Esophagus muscularis mucosa (tissue), 4 donors: ENCODE measurements around the gene C1QB. TPM values are rescaled to one million over a fixed set of nuclear protein-coding genes. Genes with fewer than 3 reads are reported as not detected.

Experiments used
- DNase-seq: peaks from one replicate; pipeline ENCODE4 v3.0.0-alpha.2; 2017; ENCODE audit errors: extremely low spot score
- H3K27ac ChIP-seq, 4 donors: fragments of 200-600 bp; sonication (generic); replicated peaks in 1 of 4; 1 replicate in 3 of 4; 2 replicates in 1 of 4; pipeline ENCODE4 v1.5.1; 2016 to 2019; ENCODE audit warnings: mild to moderate bottlenecking in 1 of 4
- H3K27me3 ChIP-seq, 4 donors: fragments of 200-600 bp; sonication (generic); one replicate each; pipeline versions ENCODE4 v1.5.1 to v1.6.0; 2016 to 2019
- H3K36me3 ChIP-seq, 4 donors: fragments of 200-600 bp; sonication (generic); one replicate each; pipeline ENCODE4 v1.5.1; 2016 to 2019
- H3K4me1 ChIP-seq, 4 donors: fragments of 200-600 bp; sonication (generic); one replicate each; pipeline ENCODE4 v1.5.1; 2016 to 2019
- H3K4me3 ChIP-seq, 4 donors: fragments of 200-600 bp; sonication (generic); 1 replicate in 2 of 4; 2 replicates in 2 of 4; pipeline ENCODE4 v1.5.1; 2016 to 2019; ENCODE audit warnings: mild to moderate bottlenecking in 4 of 4, moderate library complexity in 1 of 4
- H3K9me3 ChIP-seq, 4 donors: fragments of 200-600 bp; sonication (generic); 1 replicate in 3 of 4; 2 replicates in 1 of 4; pipeline ENCODE4 v1.5.1; 2016 to 2019
- EP300 ChIP-seq: sonication (generic); formaldehyde crosslinking; IDR thresholded peaks from one replicate; pipeline ENCODE4 v1.6.1; 2017; ENCODE audit warnings: antibody characterized with exemption
- POLR2A ChIP-seq: fragments of 450-650 bp; IDR thresholded peaks from one replicate; pipeline ENCODE4 v1.6.1; 2017; ENCODE audit warnings: antibody characterized with exemption, moderate library complexity, mild to moderate bottlenecking, low read depth
- POLR2AphosphoS5 ChIP-seq, 2 donors: sonication (generic); formaldehyde crosslinking; IDR thresholded peaks; one replicate each; pipeline ENCODE4 v1.6.1; 2017; ENCODE audit warnings: antibody characterized with exemption in 2 of 2
- WGBS: methylation state at CpG from one replicate; pipeline ENCODE4 v1.1.5; 2018; 5-methylcytosine and 5-hydroxymethylcytosine counted together
- intact Hi-C: fragments of 100-400 bp; cut with DNase I; formaldehyde crosslinking; loops from one replicate; pipeline ENCODE4 v1.15.1; 2023
- total RNA-seq, 4 donors: library from RNA; depleted of rRNA; stranded (reverse); fragments of >200 nt; gene quantifications; one replicate each; pipeline versions ENCODE4 v1.1.0 to v1.2.1, GENCODE V29; 2016
- TF ChIP-seq, protein P1 (sequence below), 3 experiments: fragments of 200-600 bp in 2 of 3; fragments of 450-650 bp in 1 of 3; sonication (generic) in 2 of 3; IDR thresholded peaks; one replicate each; pipeline ENCODE4 v1.5.1; 2017 to 2019; ENCODE audit warnings: antibody characterized with exemption in 3 of 3, mild to moderate bottlenecking in 2 of 3, moderate library complexity in 1 of 3

C1QB gene
- total RNA-seq, 4 donors from 2014 or later, result 254 to 583 (median 288) TPM

GRCh38 chr1:22677931-22678896, 25.2 kb downstream of the C1QB start:
- no peaks in the 10 kb centered on the region for H3K9me3 ChIP-seq
- H3K27ac ChIP-seq, result no peak overlapping the region
- 77% methylated on average over 13 of the region's 13 CpGs for WGBS
- H3K4me3 ChIP-seq, result no peak overlapping the region
- no peak for TF ChIP-seq EP300
- TF ChIP-seq, protein P1, sequence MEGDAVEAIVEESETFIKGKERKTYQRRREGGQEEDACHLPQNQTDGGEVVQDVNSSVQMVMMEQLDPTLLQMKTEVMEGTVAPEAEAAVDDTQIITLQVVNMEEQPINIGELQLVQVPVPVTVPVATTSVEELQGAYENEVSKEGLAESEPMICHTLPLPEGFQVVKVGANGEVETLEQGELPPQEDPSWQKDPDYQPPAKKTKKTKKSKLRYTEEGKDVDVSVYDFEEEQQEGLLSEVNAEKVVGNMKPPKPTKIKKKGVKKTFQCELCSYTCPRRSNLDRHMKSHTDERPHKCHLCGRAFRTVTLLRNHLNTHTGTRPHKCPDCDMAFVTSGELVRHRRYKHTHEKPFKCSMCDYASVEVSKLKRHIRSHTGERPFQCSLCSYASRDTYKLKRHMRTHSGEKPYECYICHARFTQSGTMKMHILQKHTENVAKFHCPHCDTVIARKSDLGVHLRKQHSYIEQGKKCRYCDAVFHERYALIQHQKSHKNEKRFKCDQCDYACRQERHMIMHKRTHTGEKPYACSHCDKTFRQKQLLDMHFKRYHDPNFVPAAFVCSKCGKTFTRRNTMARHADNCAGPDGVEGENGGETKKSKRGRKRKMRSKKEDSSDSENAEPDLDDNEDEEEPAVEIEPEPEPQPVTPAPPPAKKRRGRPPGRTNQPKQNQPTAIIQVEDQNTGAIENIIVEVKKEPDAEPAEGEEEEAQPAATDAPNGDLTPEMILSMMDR (IDR thresholded peaks at IDR 0.05), result no peak
- TF ChIP-seq POLR2AphosphoS5 (IDR thresholded peaks at IDR 0.05), result no peak
- no peak for TF ChIP-seq POLR2A
- H3K36me3 ChIP-seq, result no peaks in the 10 kb centered on the region
- DNase-seq, result no peak
- peaks cover 0 to 55% (median 8%) of the 10 kb centered on the region in 4 donors for H3K27me3 ChIP-seq
- intact Hi-C loops, result no loop called here
- no peaks in the 10 kb centered on the region for H3K4me1 ChIP-seq

- H3K4me1 ChIP-seq, result peaks cover 0 to 5% (median 3%) of the 10 kb centered on the region in 4 donors
- DNase-seq, result no peak
- intact Hi-C loops, result no loop called here
- H3K36me3 ChIP-seq, result no peaks in the 10 kb centered on the region
- WGBS, result 81% methylated on average over 9 of the region's 9 CpGs
- H3K27me3 ChIP-seq, result peaks cover 0 to 50% (median 0%) of the 10 kb centered on the region in 4 donors
- H3K9me3 ChIP-seq, result no peaks in the 10 kb centered on the region
- TF ChIP-seq POLR2AphosphoS5 (IDR thresholded peaks at IDR 0.05) (no peak), EP300 (no peak), POLR2A (no peak)
- TF ChIP-seq, protein P1 (IDR thresholded peaks at IDR 0.05), result no peak
- no peak overlapping the region for H3K27ac ChIP-seq
- no peak overlapping the region for H3K4me3 ChIP-seq
Observed at GRCh38 chr1:22680726-22681125, 27.7 kb downstream of the C1QB start.

DNA sequence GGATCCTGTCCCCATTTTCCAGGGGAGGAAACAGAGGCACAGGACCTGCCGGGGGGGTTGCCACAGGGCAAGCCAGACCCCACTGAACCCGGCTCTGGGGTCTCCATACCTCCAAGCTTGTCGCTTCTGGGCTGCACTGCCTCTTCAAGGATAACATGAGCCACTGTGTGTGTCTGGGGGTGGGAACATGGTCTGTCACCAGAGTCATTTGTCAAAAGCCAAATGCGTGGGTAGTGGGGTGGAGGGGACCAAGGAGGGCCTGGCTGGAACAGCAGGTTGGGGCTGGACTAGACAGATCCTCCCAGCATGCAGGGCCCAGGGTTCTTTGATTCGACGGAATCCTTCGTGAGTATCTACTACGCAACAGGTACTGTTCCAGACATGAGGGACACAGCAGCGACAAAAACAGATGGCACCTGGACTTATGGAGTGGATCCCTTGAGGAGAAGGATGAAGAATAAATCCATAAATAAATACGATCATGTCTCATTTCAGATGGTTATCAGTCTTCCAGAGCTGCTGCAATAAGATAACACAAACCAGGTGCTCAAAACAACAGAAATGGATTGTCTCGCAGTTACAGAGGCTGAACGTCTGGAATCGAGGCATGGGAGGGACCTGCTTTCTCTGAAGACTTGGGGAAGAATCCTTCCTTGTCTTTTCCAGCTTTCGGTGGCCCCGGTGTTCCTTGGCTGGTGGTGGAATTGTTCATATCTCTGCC, 28.7 kb downstream of the C1QB start:
- Histone ChIP-seq H3K9me3 (no peaks in the 10 kb centered on the region), H3K4me1 (peaks cover 0 to 7% (median 4%) of the 10 kb centered on the region in 4 donors), H3K27me3 (peaks cover 0 to 46% (median 0%) of the 10 kb centered on the region in 4 donors), H3K36me3 (no peaks in the 10 kb centered on the region), H3K4me3 (no peak overlapping the region), H3K27ac (no peak overlapping the region)
- no peak for DNase-seq
- intact Hi-C loops, result no loop called here
- TF ChIP-seq EP300 (no peak), POLR2AphosphoS5 (IDR thresholded peaks at IDR 0.05) (no peak), POLR2A (no peak)
- TF ChIP-seq, protein P1 (IDR thresholded peaks at IDR 0.05), result no peak
- WGBS, result 76% methylated on average over 15 of the region's 15 CpGs

GRCh38 chr1:22683547-22683946, 30.5 kb downstream of the C1QB start:
- H3K36me3 ChIP-seq, result no peaks in the 10 kb centered on the region
- H3K27ac ChIP-seq, result no peak overlapping the region
- TF ChIP-seq EP300, result no peak
- no peak for TF ChIP-seq POLR2A
- TF ChIP-seq, protein P1 (IDR thresholded peaks at IDR 0.05), result no peak
- no peak for TF ChIP-seq POLR2AphosphoS5 (IDR thresholded peaks at IDR 0.05)
- DNase-seq, result no peak
- H3K4me1 ChIP-seq, result peaks cover 0 to 7% (median 4%) of the 10 kb centered on the region in 4 donors
- H3K4me3 ChIP-seq, result no peak overlapping the region
- 83% methylated on average over 1 of the region's 1 CpG for WGBS
- H3K9me3 ChIP-seq, result no peaks in the 10 kb centered on the region
- H3K27me3 ChIP-seq, result peaks cover 0 to 42% (median 0%) of the 10 kb centered on the region in 4 donors
- intact Hi-C loops, result no loop called here
